GM12878 (cell line): ENCODE data around the gene GDF11. TPM values are rescaled to one million over a fixed set of nuclear protein-coding genes. Genes with fewer than 3 reads are reported as not detected.

ENCODE experiments used
- ATAC-seq: fragments of 200-7000 bp; cut with Tn5 transposase; 3 replicates; pipeline ENCODE4 v1.9.1; 2020; ENCODE audit warnings: mild to moderate bottlenecking, moderate library complexity
- BruUV-seq: library from RNA; stranded (reverse); fragments of 400-500 nt; replicated peaks from 2 replicates; lab custom pipeline; 2021; lab: Mats Ljungman, UMichigan
- CTCF ChIA-PET: fragments of 300-600 bp; sonication (Branson Sonifier 250); formaldehyde crosslinking; extraction: SDS; loops from one replicate; lab custom pipeline; 2021; ENCODE audit warnings: inconsistent platforms; lab: Yijun Ruan, JAX
- POLR2A ChIA-PET: fragments of 350-600 bp; formaldehyde crosslinking; extraction: SDS; loops from one replicate; lab custom pipeline; 2021; ENCODE audit warnings: inconsistent platforms; lab: Charles Lee
- RAD21 ChIA-PET: fragments of 300-600 bp; sonication (Branson Sonifier 250); formaldehyde crosslinking; loops from one replicate; lab custom pipeline; 2023; ENCODE audit warnings: antibody characterized with exemption; ENCODE audit not compliant: unreplicated experiment; lab: Charles Lee
- SMC1A ChIA-PET: fragments of 300-600 bp; sonication (Branson Sonifier 250); formaldehyde crosslinking; loops from one replicate; lab custom pipeline; 2023; ENCODE audit not compliant: unreplicated experiment, uncharacterized antibody; lab: Charles Lee
- DNase-seq: peaks from one replicate; pipeline ENCODE4 v3.0.0-alpha.2; 2011; ENCODE audit warnings: low read depth, low spot score
- FAIRE-seq: peaks from 3 replicates; lab custom pipeline; 2011; peaks lifted over from hg19 to GRCh38; lab: Jason Lieb, UNC
- H2AFZ ChIP-seq: 2 replicates; pipeline ENCODE4 v1.6.0; 2011; ENCODE audit warnings: low read depth, low read length, control low read depth; ENCODE audit not compliant: control insufficient read depth
- H3K27ac ChIP-seq: 2 replicates; pipeline ENCODE4 v1.5.1; 2011; ENCODE audit warnings: control low read depth; ENCODE audit not compliant: control insufficient read depth, insufficient read depth
- H3K27me3 ChIP-seq, 2 experiments: replicated peaks in 1 of 2; 2 replicates each; pipeline versions ENCODE4 v1.6.0 to v1.6.1; 2011; ENCODE audit warnings: low read length in 1 of 2; ENCODE audit not compliant: control insufficient read depth in 2 of 2, insufficient read depth in 2 of 2
- H3K36me3 ChIP-seq, 2 experiments: 2 replicates each; pipeline ENCODE4 v1.5.1; 2011; ENCODE audit warnings: low read length in 1 of 2; ENCODE audit not compliant: control insufficient read depth in 2 of 2, insufficient read depth in 2 of 2
- H3K4me1 ChIP-seq: 2 replicates; pipeline ENCODE4 v1.6.1; 2011; ENCODE audit warnings: mild to moderate bottlenecking, low read length, moderate library complexity, mixed read lengths; ENCODE audit not compliant: control insufficient read depth, insufficient read depth
- H3K4me2 ChIP-seq: 2 replicates; pipeline ENCODE4 v1.6.0; 2011; ENCODE audit warnings: control low read depth; ENCODE audit not compliant: control insufficient read depth, insufficient read depth
- H3K4me3 ChIP-seq: fragments of 200-600 bp; sonication (generic); 2 replicates; pipeline ENCODE4 v1.5.1; 2016
- H3K79me2 ChIP-seq: 2 replicates; pipeline ENCODE4 v1.6.0; 2011; ENCODE audit warnings: low read length; ENCODE audit not compliant: control insufficient read depth, insufficient read depth
- H3K9ac ChIP-seq: 2 replicates; pipeline ENCODE4 v1.8.0; 2011; ENCODE audit warnings: low read length, control low read depth, mixed read lengths; ENCODE audit not compliant: control insufficient read depth, insufficient read depth
- H3K9me3 ChIP-seq: replicated peaks from 3 replicates; pipeline ENCODE4 v1.5.1; 2011; ENCODE audit warnings: mild to moderate bottlenecking, low read length; ENCODE audit not compliant: control insufficient read depth, insufficient read depth
- H4K20me1 ChIP-seq: 2 replicates; pipeline ENCODE4 v1.6.0; 2011; ENCODE audit not compliant: control insufficient read depth, insufficient read depth
- BCL11A ChIP-seq: IDR thresholded peaks from 2 replicates; pipeline ENCODE4 v1.6.1; 2011; ENCODE audit warnings: low read depth, low read length
- GABPA ChIP-seq: IDR thresholded peaks from 2 replicates; pipeline ENCODE4 v1.6.1; 2014; ENCODE audit warnings: antibody characterized with exemption, low read depth, mild to moderate bottlenecking, inconsistent platforms
- HCFC1 ChIP-seq: fragments of 150-350 bp; IDR thresholded peaks from 2 replicates; pipeline ENCODE4 v1.6.1; 2014; ENCODE audit warnings: low read length
- IKZF2 ChIP-seq, 2 experiments: fragments of 450-650 bp; IDR thresholded peaks; 2 replicates each; pipeline ENCODE4 v1.6.1; 2017; ENCODE audit warnings: mild to moderate bottlenecking in 2 of 2, moderate library complexity in 2 of 2
- KLF5 ChIP-seq: fragments of 450-650 bp; IDR thresholded peaks from 2 replicates; pipeline ENCODE4 v1.6.1; 2014; ENCODE audit warnings: mild to moderate bottlenecking; ENCODE audit not compliant: partially characterized antibody
- NBN ChIP-seq: fragments of 450-650 bp; IDR thresholded peaks from 2 replicates; pipeline ENCODE4 v1.6.1; 2016
- NFYB ChIP-seq: IDR thresholded peaks from 2 replicates; pipeline ENCODE4 v1.6.1; 2011; ENCODE audit warnings: low read depth, mild to moderate bottlenecking, low read length, improper control_type of control experiment, moderate library complexity; ENCODE audit not compliant: insufficient read depth
- NR2C1 ChIP-seq: fragments of 450-650 bp; IDR thresholded peaks from 2 replicates; pipeline ENCODE4 v1.6.1; 2017; ENCODE audit warnings: antibody characterized with exemption, mild to moderate bottlenecking, moderate library complexity
- SIX5 ChIP-seq: IDR thresholded peaks from 2 replicates; pipeline ENCODE4 v1.6.1; 2011; ENCODE audit warnings: mild to moderate bottlenecking, low read depth, low read length, moderate library complexity; ENCODE audit not compliant: severe bottlenecking
- SUZ12 ChIP-seq: fragments of 200-600 bp; sonication (generic); IDR thresholded peaks from one replicate; pipeline ENCODE4 v1.6.1; 2018; ENCODE audit warnings: antibody characterized with exemption, mild to moderate bottlenecking; ENCODE audit not compliant: unreplicated experiment
- YY1 ChIP-seq: IDR thresholded peaks from 2 replicates; pipeline ENCODE4 v1.6.1; 2011; ENCODE audit warnings: low read depth, mild to moderate bottlenecking, low read length
- ZSCAN29 ChIP-seq: fragments of 450-650 bp; IDR thresholded peaks from 2 replicates; pipeline ENCODE4 v1.6.1; 2017; ENCODE audit warnings: mild to moderate bottlenecking, moderate library complexity
- ZZZ3 ChIP-seq: IDR thresholded peaks from 2 replicates; pipeline ENCODE4 v1.6.1; 2011; ENCODE audit warnings: low read depth; ENCODE audit not compliant: control insufficient read depth, insufficient read length
- WGBS: methylation state at CpG from one replicate; pipeline ENCODE4 v1.1.6; 2016; ENCODE audit warnings: low lambda C conversion rate; ENCODE audit not compliant: insufficient replicate concordance, insufficient coverage; ENCODE audit errors: missing lambda C conversion rate; 5-methylcytosine and 5-hydroxymethylcytosine counted together
- in situ Hi-C: fragments of 300-500 bp; cut with MboI; formaldehyde crosslinking; loops from 9 replicates; pipeline ENCODE4 v1.14.3; 2018; ENCODE audit warnings: mixed read lengths
- intact Hi-C: fragments of 100-400 bp; cut with micrococcal nuclease; formaldehyde crosslinking; loops from one replicate; pipeline ENCODE4 v1.14.2; 2022; ENCODE audit not compliant: unreplicated experiment
- polyA plus RNA-seq, 11 experiments: library from polyadenylated mRNA; depleted of rRNA in 4 of 11; unstranded in 6 of 11; stranded (reverse) in 5 of 11; fragments of >200 nt; fragmentation: Nextera tagmentation in 4 of 11; fragmentation: Illumina TruSeq in 1 of 11; extraction: Ambion mirVana in 4 of 11; extraction: Trizol in 1 of 11; gene quantifications; 1 replicate in 1 of 11; 2 replicates in 10 of 11; pipeline versions ENCODE4 v1.2.1 to v1.2.3, GENCODE V29; 2011 to 2016; ENCODE audit warnings: inconsistent platforms in 2 of 11, missing spikeins in 2 of 11, low read depth in 1 of 11
- total RNA-seq, 4 experiments: library from RNA; depleted of rRNA in 3 of 4; stranded (reverse); fragments of >200 nt in 3 of 4; fragmentation: Illumina TruSeq in 1 of 4; extraction: Trizol in 1 of 4; gene quantifications; 2 replicates each; pipeline versions ENCODE4 v1.2.1 to v1.2.3, GENCODE V29; 2013 to 2021
- TF ChIP-seq, protein P1 (sequence below): fragments of 450-650 bp; IDR thresholded peaks from 2 replicates; pipeline ENCODE4 v1.6.1; 2017; ENCODE audit warnings: mild to moderate bottlenecking

The GDF11 gene
- total and polyA plus RNA-seq, 10 of the 15 experiments (the other 5 are each of a cell fraction or from before 2014, with no cell fraction given) = 0.83 to 15.4 (median 4.3) TPM

DNA sequence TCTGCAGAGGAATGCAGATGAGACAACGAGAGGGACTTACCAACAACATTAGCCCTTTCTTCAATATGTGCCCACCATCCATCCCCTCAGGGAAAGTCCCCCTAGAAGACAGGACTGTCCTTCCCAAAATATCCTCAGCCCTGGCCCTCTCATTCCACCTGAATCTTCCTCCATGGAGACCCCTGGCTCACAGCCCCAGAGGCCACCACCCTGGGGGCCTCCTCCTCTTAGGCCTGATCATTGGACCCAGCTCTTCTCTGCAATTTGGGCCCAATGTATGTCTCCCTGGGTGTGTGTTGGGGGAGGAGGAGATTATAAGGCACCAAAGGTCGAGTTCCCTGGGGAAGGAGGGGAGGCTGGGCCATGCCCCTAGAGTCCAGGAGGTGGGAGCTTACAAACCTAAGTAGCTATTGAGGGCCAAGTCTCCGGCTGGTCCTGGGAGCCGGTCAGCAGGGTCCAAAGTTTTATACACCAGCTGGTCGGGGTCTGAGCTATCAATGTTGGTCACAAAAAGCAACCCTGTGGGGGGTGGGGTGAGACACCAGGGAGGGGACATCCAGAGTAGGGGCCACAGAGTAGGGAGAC, 43.4 kb upstream of the GDF11 start:
- ChIA-PET RAD21 (no interaction called here), CTCF (interaction anchor here (1.1 to 1.2 kb wide), 2 partner anchors 17 to 43 kb away, joined by 3 read pairs; partner anchors contain the start of gene BLOC1S1), SMC1A (no interaction called here), POLR2A (no interaction called here)
- H3K27me3 ChIP-seq = no peaks in the 10 kb centered on the region
- H3K9me3 ChIP-seq = no peaks in the 10 kb centered on the region
- no TSS peak for BruUV-seq
- DNase-seq = no peak
- H3K27ac ChIP-seq = no peak overlapping the region
- 35% methylated on average over 4 of the region's 5 CpGs for WGBS
- intact Hi-C loops = no loop called here
- no peak for ATAC-seq
- H3K79me2 ChIP-seq = no peaks in the 10 kb centered on the region
- no peak for FAIRE-seq
- no peaks in the 10 kb centered on the region for H4K20me1 ChIP-seq
- H3K9ac ChIP-seq = no peak overlapping the region
- in situ Hi-C loops = no loop called here
- H3K4me2 ChIP-seq = no peak overlapping the region
- H3K4me3 ChIP-seq = no peak overlapping the region
- no peak overlapping the region for H2AFZ ChIP-seq
- H3K36me3 ChIP-seq = no peaks in the 10 kb centered on the region
- no peaks in the 10 kb centered on the region for H3K4me1 ChIP-seq
- TF ChIP-seq GABPA (no peak), NBN (no peak), SUZ12 (no peak), HCFC1 (no peak), YY1 (no peak), SIX5 (no peak), NFYB (no peak), ZSCAN29 (no peak), ZZZ3 (no peak), BCL11A (no peak), IKZF2 (IDR thresholded peaks at IDR 0.05) (no peak), KLF5 (no peak), NR2C1 (no peak)
- TF ChIP-seq, protein P1, sequence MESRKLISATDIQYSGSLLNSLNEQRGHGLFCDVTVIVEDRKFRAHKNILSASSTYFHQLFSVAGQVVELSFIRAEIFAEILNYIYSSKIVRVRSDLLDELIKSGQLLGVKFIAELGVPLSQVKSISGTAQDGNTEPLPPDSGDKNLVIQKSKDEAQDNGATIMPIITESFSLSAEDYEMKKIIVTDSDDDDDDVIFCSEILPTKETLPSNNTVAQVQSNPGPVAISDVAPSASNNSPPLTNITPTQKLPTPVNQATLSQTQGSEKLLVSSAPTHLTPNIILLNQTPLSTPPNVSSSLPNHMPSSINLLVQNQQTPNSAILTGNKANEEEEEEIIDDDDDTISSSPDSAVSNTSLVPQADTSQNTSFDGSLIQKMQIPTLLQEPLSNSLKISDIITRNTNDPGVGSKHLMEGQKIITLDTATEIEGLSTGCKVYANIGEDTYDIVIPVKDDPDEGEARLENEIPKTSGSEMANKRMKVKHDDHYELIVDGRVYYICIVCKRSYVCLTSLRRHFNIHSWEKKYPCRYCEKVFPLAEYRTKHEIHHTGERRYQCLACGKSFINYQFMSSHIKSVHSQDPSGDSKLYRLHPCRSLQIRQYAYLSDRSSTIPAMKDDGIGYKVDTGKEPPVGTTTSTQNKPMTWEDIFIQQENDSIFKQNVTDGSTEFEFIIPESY = no peak
